ENCODE results near the gene IL10.

DNA sequence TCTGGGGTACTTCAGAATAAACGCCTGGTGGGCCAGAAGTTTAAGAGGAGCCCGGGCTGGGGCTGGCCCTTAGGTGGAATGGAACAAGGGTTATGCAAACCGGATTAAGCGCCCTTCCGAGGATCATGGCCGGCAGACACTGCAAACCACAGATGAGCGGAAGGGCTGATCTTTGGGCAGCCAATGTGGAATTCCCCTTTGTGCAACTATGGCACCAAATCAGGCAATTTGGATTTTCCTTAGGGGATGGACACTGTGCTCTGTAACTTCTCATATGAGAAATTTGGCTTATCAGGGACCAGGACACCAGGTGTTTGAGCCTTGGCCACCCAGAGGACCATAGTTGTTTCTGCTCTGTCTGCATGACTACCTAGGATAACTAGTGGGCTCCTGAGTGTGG is 5.7 kb upstream of the IL10 start:
- TF ChIP-seq, protein P1, sequence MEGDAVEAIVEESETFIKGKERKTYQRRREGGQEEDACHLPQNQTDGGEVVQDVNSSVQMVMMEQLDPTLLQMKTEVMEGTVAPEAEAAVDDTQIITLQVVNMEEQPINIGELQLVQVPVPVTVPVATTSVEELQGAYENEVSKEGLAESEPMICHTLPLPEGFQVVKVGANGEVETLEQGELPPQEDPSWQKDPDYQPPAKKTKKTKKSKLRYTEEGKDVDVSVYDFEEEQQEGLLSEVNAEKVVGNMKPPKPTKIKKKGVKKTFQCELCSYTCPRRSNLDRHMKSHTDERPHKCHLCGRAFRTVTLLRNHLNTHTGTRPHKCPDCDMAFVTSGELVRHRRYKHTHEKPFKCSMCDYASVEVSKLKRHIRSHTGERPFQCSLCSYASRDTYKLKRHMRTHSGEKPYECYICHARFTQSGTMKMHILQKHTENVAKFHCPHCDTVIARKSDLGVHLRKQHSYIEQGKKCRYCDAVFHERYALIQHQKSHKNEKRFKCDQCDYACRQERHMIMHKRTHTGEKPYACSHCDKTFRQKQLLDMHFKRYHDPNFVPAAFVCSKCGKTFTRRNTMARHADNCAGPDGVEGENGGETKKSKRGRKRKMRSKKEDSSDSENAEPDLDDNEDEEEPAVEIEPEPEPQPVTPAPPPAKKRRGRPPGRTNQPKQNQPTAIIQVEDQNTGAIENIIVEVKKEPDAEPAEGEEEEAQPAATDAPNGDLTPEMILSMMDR (IDR thresholded peaks at IDR 0.05), result no peak
- no peak for TF ChIP-seq POLR2AphosphoS5 (IDR thresholded peaks at IDR 0.05; ENCODE audit: insufficient read depth in 1 of 2, low read depth in 1 of 2)
- no peak for TF ChIP-seq POLR2A (IDR thresholded peaks at IDR 0.05)

All from vagina (tissue), 2 donors.